GM12878 (cell line): Measurements from ENCODE around the gene RGS6. TPM values are rescaled to one million over a fixed set of nuclear protein-coding genes. Genes with fewer than 3 reads are reported as not detected.

Source experiments
- JUNB ChIP-seq: IDR thresholded peaks from 2 replicates; pipeline ENCODE4 v1.6.1; 2016; ENCODE audit warnings: antibody characterized with exemption, mild to moderate bottlenecking
- KDM1A ChIP-seq: fragments of 200-600 bp; sonication (generic); IDR thresholded peaks from 2 replicates; pipeline ENCODE4 v1.6.1; 2016; ENCODE audit warnings: borderline replicate concordance
- MEF2A ChIP-seq: IDR thresholded peaks from 2 replicates; pipeline ENCODE4 v1.6.1; 2011; ENCODE audit warnings: low read depth, mild to moderate bottlenecking, low read length, moderate library complexity; ENCODE audit not compliant: insufficient read depth
- REST ChIP-seq: IDR thresholded peaks from 2 replicates; pipeline ENCODE4 v1.6.1; 2012; ENCODE audit warnings: mild to moderate bottlenecking, low read depth, low read length
- SMAD1 ChIP-seq: fragments of 450-650 bp; IDR thresholded peaks from 2 replicates; pipeline ENCODE4 v1.6.1; 2018; ENCODE audit warnings: mild to moderate bottlenecking, low read depth; ENCODE audit not compliant: partially characterized antibody
- TBL1XR1 ChIP-seq: IDR thresholded peaks from 2 replicates; pipeline ENCODE4 v1.6.1; 2012; ENCODE audit warnings: low read depth, low read length, improper control_type of control experiment
- TCF3 ChIP-seq: IDR thresholded peaks from 2 replicates; pipeline ENCODE4 v1.6.1; 2012; ENCODE audit warnings: low read depth, mild to moderate bottlenecking, low read length, borderline replicate concordance; ENCODE audit not compliant: insufficient read depth
- TCF7 ChIP-seq: IDR thresholded peaks from 2 replicates; pipeline ENCODE4 v1.6.1; 2014; ENCODE audit warnings: antibody characterized with exemption, borderline replicate concordance
- ZNF592 ChIP-seq: fragments of 450-650 bp; IDR thresholded peaks from 2 replicates; pipeline ENCODE4 v1.6.1; 2017; ENCODE audit warnings: mild to moderate bottlenecking, moderate library complexity
- polyA plus RNA-seq, 11 experiments: library from polyadenylated mRNA; depleted of rRNA in 4 of 11; unstranded in 6 of 11; stranded (reverse) in 5 of 11; fragments of >200 nt; fragmentation: Nextera tagmentation in 4 of 11; fragmentation: Illumina TruSeq in 1 of 11; extraction: Ambion mirVana in 4 of 11; extraction: Trizol in 1 of 11; gene quantifications; 1 replicate in 1 of 11; 2 replicates in 10 of 11; pipeline versions ENCODE4 v1.2.1 to v1.2.3, GENCODE V29; 2011 to 2016; ENCODE audit warnings: inconsistent platforms in 2 of 11, missing spikeins in 2 of 11, low read depth in 1 of 11
- total RNA-seq, 4 experiments: library from RNA; depleted of rRNA in 3 of 4; stranded (reverse); fragments of >200 nt in 3 of 4; fragmentation: Illumina TruSeq in 1 of 4; extraction: Trizol in 1 of 4; gene quantifications; 2 replicates each; pipeline versions ENCODE4 v1.2.1 to v1.2.3, GENCODE V29; 2013 to 2021
- TF ChIP-seq, protein P1 (sequence below): fragments of 150-350 bp; IDR thresholded peaks from 2 replicates; pipeline ENCODE4 v1.6.1; 2014; ENCODE audit warnings: mild to moderate bottlenecking, low read depth, low read length
- TF ChIP-seq, protein P2 (sequence below): fragments of 450-650 bp; IDR thresholded peaks from 2 replicates; pipeline ENCODE4 v1.6.1; 2016; ENCODE audit warnings: mild to moderate bottlenecking, moderate library complexity, borderline replicate concordance

The RGS6 gene
- total and polyA plus RNA-seq, 10 of the 15 experiments (the other 5 are each of a cell fraction or from before 2014, with no cell fraction given), result 3.9 to 18.1 (median 12.4) TPM

- TF ChIP-seq ZNF592 (0 out of 2 replicates have a peak, but pooled peaks have one; percentile 14), TBL1XR1 (no peak), JUNB (peak; percentile 77), MEF2A (no peak), TCF7 (peak; percentile 62; the same call in 1 of the 2 replicates), SMAD1 (peak; percentile 56), TCF3 (no peak), REST (no peak), KDM1A (no peak)
- TF ChIP-seq, protein P1, sequence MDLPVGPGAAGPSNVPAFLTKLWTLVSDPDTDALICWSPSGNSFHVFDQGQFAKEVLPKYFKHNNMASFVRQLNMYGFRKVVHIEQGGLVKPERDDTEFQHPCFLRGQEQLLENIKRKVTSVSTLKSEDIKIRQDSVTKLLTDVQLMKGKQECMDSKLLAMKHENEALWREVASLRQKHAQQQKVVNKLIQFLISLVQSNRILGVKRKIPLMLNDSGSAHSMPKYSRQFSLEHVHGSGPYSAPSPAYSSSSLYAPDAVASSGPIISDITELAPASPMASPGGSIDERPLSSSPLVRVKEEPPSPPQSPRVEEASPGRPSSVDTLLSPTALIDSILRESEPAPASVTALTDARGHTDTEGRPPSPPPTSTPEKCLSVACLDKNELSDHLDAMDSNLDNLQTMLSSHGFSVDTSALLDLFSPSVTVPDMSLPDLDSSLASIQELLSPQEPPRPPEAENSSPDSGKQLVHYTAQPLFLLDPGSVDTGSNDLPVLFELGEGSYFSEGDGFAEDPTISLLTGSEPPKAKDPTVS, result no peak
- TF ChIP-seq, protein P2, sequence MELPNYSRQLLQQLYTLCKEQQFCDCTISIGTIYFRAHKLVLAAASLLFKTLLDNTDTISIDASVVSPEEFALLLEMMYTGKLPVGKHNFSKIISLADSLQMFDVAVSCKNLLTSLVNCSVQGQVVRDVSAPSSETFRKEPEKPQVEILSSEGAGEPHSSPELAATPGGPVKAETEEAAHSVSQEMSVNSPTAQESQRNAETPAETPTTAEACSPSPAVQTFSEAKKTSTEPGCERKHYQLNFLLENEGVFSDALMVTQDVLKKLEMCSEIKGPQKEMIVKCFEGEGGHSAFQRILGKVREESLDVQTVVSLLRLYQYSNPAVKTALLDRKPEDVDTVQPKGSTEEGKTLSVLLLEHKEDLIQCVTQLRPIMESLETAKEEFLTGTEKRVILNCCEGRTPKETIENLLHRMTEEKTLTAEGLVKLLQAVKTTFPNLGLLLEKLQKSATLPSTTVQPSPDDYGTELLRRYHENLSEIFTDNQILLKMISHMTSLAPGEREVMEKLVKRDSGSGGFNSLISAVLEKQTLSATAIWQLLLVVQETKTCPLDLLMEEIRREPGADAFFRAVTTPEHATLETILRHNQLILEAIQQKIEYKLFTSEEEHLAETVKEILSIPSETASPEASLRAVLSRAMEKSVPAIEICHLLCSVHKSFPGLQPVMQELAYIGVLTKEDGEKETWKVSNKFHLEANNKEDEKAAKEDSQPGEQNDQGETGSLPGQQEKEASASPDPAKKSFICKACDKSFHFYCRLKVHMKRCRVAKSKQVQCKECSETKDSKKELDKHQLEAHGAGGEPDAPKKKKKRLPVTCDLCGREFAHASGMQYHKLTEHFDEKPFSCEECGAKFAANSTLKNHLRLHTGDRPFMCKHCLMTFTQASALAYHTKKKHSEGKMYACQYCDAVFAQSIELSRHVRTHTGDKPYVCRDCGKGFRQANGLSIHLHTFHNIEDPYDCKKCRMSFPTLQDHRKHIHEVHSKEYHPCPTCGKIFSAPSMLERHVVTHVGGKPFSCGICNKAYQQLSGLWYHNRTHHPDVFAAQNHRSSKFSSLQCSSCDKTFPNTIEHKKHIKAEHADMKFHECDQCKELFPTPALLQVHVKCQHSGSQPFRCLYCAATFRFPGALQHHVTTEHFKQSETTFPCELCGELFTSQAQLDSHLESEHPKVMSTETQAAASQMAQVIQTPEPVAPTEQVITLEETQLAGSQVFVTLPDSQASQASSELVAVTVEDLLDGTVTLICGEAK, result no peak
Measured at GRCh38 chr14:71967704-71968103, 35.5 kb downstream of the RGS6 start (continued).
